LNCaP clone FGC (cell line): ENCODE results near the gene ACSF2.
"Not testable (repeated sequence)": the region's sequence is repeated elsewhere in the genome, so short reads cannot be mapped to it uniquely, and the experiment has no call there.

Source experiments
- DNase-seq: peaks from one replicate; pipeline ENCODE4 v3.0.0-alpha.2; 2011; ENCODE audit warnings: low read depth
- H3K4me3 ChIP-seq: 2 replicates; pipeline ENCODE4 v1.5.1; 2011; ENCODE audit warnings: mild to moderate bottlenecking, low read depth, low read length, control low read depth
- CTCF ChIP-seq: IDR thresholded peaks from 2 replicates; pipeline ENCODE4 v1.5.1; 2012; ENCODE audit warnings: mild to moderate bottlenecking; ENCODE audit not compliant: control insufficient read depth, insufficient read depth; ENCODE audit errors: extremely low read depth

The ACSF2 gene

GRCh38 chr17:50471009-50471905, 45.2 kb downstream of the ACSF2 start:
- no peak for DNase-seq
- no peak overlapping the region for H3K4me3 ChIP-seq
- TF ChIP-seq CTCF, result no peak

DNA sequence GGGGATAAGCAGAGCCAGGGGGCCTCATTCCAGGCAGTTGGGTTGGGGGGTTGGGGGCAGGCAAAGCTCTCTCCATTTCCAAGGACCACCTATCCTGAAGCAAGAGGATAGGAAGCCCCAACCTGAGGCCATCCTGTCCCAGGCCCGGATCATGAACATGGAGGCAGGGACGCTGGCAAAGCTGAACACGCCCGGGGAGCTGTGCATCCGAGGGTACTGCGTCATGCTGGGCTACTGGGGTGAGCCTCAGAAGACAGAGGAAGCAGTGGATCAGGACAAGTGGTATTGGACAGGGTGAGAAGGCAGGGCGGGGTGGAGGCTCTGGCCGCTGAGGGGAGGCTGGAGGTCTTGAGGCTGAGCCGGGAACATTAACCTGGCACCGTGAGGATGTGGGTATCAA, 46.3 kb downstream of the ACSF2 start:
- DNase-seq, result no peak
- no peak overlapping the region for H3K4me3 ChIP-seq
- no peak for TF ChIP-seq CTCF

GRCh38 chr17:50472761-50473161, 46.7 kb downstream of the ACSF2 start:
- not testable (repeated sequence) for DNase-seq, H3K4me3 ChIP-seq

GRCh38 chr17:50473901-50474300, 47.9 kb downstream of the ACSF2 start:
- DNase-seq, result no peak
- TF ChIP-seq CTCF, result no peak
- no peak overlapping the region for H3K4me3 ChIP-seq

DNA sequence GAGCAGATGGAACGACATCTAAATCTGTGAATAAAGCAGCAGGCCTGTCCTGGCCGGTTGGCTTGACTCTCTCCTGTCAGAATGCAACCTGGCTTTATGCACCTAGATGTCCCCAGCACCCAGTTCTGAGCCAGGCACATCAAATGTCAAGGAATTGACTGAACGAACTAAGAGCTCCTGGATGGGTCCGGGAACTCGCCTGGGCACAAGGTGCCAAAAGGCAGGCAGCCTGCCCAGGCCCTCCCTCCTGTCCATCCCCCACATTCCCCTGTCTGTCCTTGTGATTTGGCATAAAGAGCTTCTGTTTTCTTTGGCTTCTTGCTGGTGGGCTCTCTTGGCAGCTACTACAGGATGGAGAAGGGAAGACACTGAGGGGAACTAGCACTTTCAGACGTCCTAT, 48.5 kb downstream of the ACSF2 start:
- DNase-seq, result no peak
- H3K4me3 ChIP-seq, result no peak overlapping the region
- no peak for TF ChIP-seq CTCF

DNA sequence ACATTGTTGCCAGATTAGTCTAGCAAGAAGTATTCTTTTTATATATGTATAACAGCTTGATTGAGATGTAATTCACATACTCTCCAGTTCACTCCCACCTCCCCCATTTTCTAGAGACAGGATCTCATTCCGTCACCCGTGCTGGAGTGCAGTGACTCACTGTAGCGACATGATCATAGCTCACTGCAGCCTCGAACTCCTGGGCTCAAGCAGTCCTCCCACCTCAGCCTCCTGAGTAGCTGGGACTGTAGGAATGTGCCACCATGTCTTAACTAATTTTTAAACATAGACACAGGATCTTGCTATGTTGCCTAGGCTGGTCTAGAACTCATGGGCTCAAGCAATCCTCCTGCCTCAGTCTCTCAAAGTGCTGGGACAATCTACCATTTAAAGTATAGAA, 49.3 kb downstream of the ACSF2 start:
- no peak overlapping the region for H3K4me3 ChIP-seq
- TF ChIP-seq CTCF, result no peak
- DNase-seq, result no peak

GRCh38 chr17:50475775-50476544, 49.9 kb downstream of the ACSF2 start:
- not testable (repeated sequence) for H3K4me3 ChIP-seq, DNase-seq
